HEK293 (cell line): ENCODE results near the gene ITSN1.

Source experiments
- CTCF ChIP-seq: fragments of 450-650 bp; formaldehyde crosslinking; IDR thresholded peaks from 2 replicates; pipeline ENCODE4 v1.5.1; 2016; ENCODE audit warnings: missing biosample characterization, missing genetic modification characterization
- KLF16 ChIP-seq: fragments of 450-650 bp; formaldehyde crosslinking; IDR thresholded peaks from 2 replicates; pipeline ENCODE4 v1.5.1; 2017; ENCODE audit warnings: missing biosample characterization, missing genetic modification characterization
- REST ChIP-seq: fragments of 450-650 bp; formaldehyde crosslinking; IDR thresholded peaks from 2 replicates; pipeline ENCODE4 v1.5.1; 2016; ENCODE audit warnings: missing biosample characterization, missing genetic modification characterization
- SP7 ChIP-seq: fragments of 450-650 bp; formaldehyde crosslinking; IDR thresholded peaks from 2 replicates; pipeline ENCODE4 v1.5.1; 2016; ENCODE audit warnings: missing biosample characterization, missing genetic modification characterization
- TRIM28 ChIP-seq: IDR thresholded peaks from 2 replicates; pipeline ENCODE4 v1.6.1; 2011; ENCODE audit warnings: low read length, control low read depth, borderline replicate concordance
- ZNF112 ChIP-seq: fragments of 450-650 bp; formaldehyde crosslinking; IDR thresholded peaks from 2 replicates; pipeline ENCODE4 v1.5.0; 2017; ENCODE audit warnings: missing biosample characterization, missing genetic modification characterization
- ZNF18 ChIP-seq: fragments of 450-650 bp; formaldehyde crosslinking; IDR thresholded peaks from 2 replicates; pipeline ENCODE4 v1.5.1; 2016; ENCODE audit warnings: missing biosample characterization, missing genetic modification characterization
- ZNF530 ChIP-seq: fragments of 450-650 bp; formaldehyde crosslinking; IDR thresholded peaks from 2 replicates; pipeline ENCODE4 v1.5.1; 2016; ENCODE audit warnings: low read depth, missing biosample characterization, missing genetic modification characterization
- ZNF555 ChIP-seq: fragments of 450-650 bp; formaldehyde crosslinking; conservative IDR thresholded peaks from 2 replicates; pipeline ENCODE4 v1.5.1; 2017; ENCODE audit warnings: missing biosample characterization, mild to moderate bottlenecking, missing genetic modification characterization, inconsistent platforms
- ZNF558 ChIP-seq: fragments of 450-650 bp; formaldehyde crosslinking; IDR thresholded peaks from 2 replicates; pipeline ENCODE4 v1.5.1; 2016; ENCODE audit warnings: missing biosample characterization, missing genetic modification characterization
- ZNF658 ChIP-seq: fragments of 450-650 bp; formaldehyde crosslinking; IDR thresholded peaks from 2 replicates; pipeline ENCODE4; 2016; ENCODE audit warnings: missing biosample characterization, missing genetic modification characterization
- ZNF707 ChIP-seq: fragments of 450-650 bp; formaldehyde crosslinking; IDR thresholded peaks from 2 replicates; pipeline ENCODE4 v1.5.1; 2016; ENCODE audit warnings: missing biosample characterization, missing genetic modification characterization

- no peak for TF ChIP-seq CTCF (tag by site-specific recombination)
- TF ChIP-seq ZNF112 (tag by site-specific recombination) = no peak
- TF ChIP-seq ZNF530 (tag by site-specific recombination) = no peak
- TF ChIP-seq ZNF707 (tag by site-specific recombination) = no peak
- no peak for TF ChIP-seq SP7 (tag by site-specific recombination)
- no peak for TF ChIP-seq KLF16 (tag by site-specific recombination)
- TF ChIP-seq TRIM28 = no peak
- no peak for TF ChIP-seq ZNF558 (tag by site-specific recombination)
- TF ChIP-seq ZNF555 (tag by site-specific recombination) = no peak
- no peak for TF ChIP-seq ZNF18 (tag by site-specific recombination)
- no peak for TF ChIP-seq ZNF658 (tag by site-specific recombination)
- TF ChIP-seq REST (tag by site-specific recombination) = no peak
Observed at GRCh38 chr21:33831962-33832659, 189.8 kb downstream of the ITSN1 start.
